Psoas muscle (tissue), 8 donors: ENCODE measurements around the gene NRAS. TPM values are rescaled to one million over a fixed set of nuclear protein-coding genes. Genes with fewer than 3 reads are reported as not detected.
A peak's percentile ranks its signal among the peaks of the same experiment; 100 is the strongest.

Source experiments
- ATAC-seq, 4 donors: fragments of 200-7000 bp; cut with Tn5 transposase; one replicate each; pipeline ENCODE4 v1.9.1; 2020; ENCODE audit warnings: moderate library complexity in 3 of 4, mild to moderate bottlenecking in 2 of 4
- DNase-seq, 2 donors: peaks; one replicate each; pipeline ENCODE4 v3.0.0-alpha.2; 2020
- H3K27ac ChIP-seq: fragments of 200-600 bp; one replicate; pipeline ENCODE4 v1.8.0; 2022
- H3K27me3 ChIP-seq, 3 donors: fragments of 200-600 bp in 1 of 3; one replicate each; pipeline versions ENCODE4 v1.6.1 to v1.8.0; 2013 to 2022; ENCODE audit warnings: low read length in 2 of 3, mild to moderate bottlenecking in 2 of 3, moderate library complexity in 1 of 3; ENCODE audit not compliant: insufficient read depth in 3 of 3
- H3K36me3 ChIP-seq, 2 donors: fragments of 200-600 bp in 1 of 2; one replicate each; pipeline versions ENCODE4 v1.6.1 to v1.8.0; 2013 to 2022; ENCODE audit warnings: low read depth in 1 of 2, mild to moderate bottlenecking in 1 of 2, moderate library complexity in 1 of 2; ENCODE audit not compliant: insufficient read depth in 1 of 2
- H3K4me1 ChIP-seq: fragments of 200-600 bp; one replicate; pipeline ENCODE4 v1.8.0; 2022
- H3K4me3 ChIP-seq: fragments of 200-600 bp; one replicate; pipeline ENCODE4 v1.8.0; 2022; ENCODE audit warnings: mild to moderate bottlenecking
- H3K9me3 ChIP-seq: fragments of 200-600 bp; one replicate; pipeline ENCODE4 v1.8.0; 2022
- CTCF ChIP-seq: fragments of 200-600 bp; IDR thresholded peaks from one replicate; pipeline ENCODE4 v1.8.0; 2022; ENCODE audit warnings: antibody characterized with exemption
- WGBS, 3 donors: extraction: QIAGEN DNeasy Blood & Tissue Kit; methylation state at CpG; one replicate each; pipeline versions ENCODE4 v1.1.6 to v1.1.7; 2013; 5-methylcytosine and 5-hydroxymethylcytosine counted together
- intact Hi-C, 2 donors: fragments of 100-400 bp; cut with DNase I; formaldehyde crosslinking; loops; one replicate each; pipeline versions ENCODE4 v1.11.0 to v1.14.2; 2022
- long read RNA-seq, 2 donors: library from polyadenylated mRNA; unstranded; transcript quantifications; one replicate each; pipeline ENCODE4 v2.0.0, GENCODE V29; 2021
- polyA plus RNA-seq, 3 donors: library from polyadenylated mRNA; stranded (reverse); fragments of 200-250 nt; gene quantifications; one replicate each; pipeline ENCODE4 v1.2.3, GENCODE V29; 2013
- total RNA-seq, 4 donors: library from RNA; stranded (reverse); fragmentation: NEBNext Ultra II Directional in 2 of 4; extraction: Animal tissue kit (Norgen Biotek cat#: 25700) in 2 of 4; gene quantifications; one replicate each; pipeline versions ENCODE4 v1.2.1 to v1.2.4, GENCODE V29; 2021 to 2023
- donor health status: healthy with polysubstance abuse.
- donor health status: DM: no; HTN: no; CAD: no; lungs with moderate emphysema.
- donor health status: Bipolar disorder and iron deficiency.
- donor health status: healthy.
- donor health status: DM: yes; HTN: yes; CAD: no.
- donor health status: DM: no; HTN: no; CAD: no.
- donor health status: DM: no; HTN: no; CAD: no.
- donor health status: DM: yes; HTN: yes; CAD: no.

NRAS gene
- 1 to 10 TPM; 3.6 to 6.6 (median 5.9) TPM for total RNA-seq
- polyA plus RNA-seq, result 10 to 100 TPM in 1 of 3 donors, 1 to 10 TPM in 2; 4.3 to 15.8 (median 5.0) TPM
- long read RNA-seq, donor 1, partial matches to known transcripts, result 0 of 1 reads
- long read RNA-seq, donor 1, other reads (novel, unspliced or antisense), result 1 of 1 reads
- long read RNA-seq, donor 2, full-length matches to known transcripts, result 4 of 9 reads
- long read RNA-seq, donor 2, partial matches to known transcripts, result 4 of 9 reads
- long read RNA-seq, donor 2, other reads (novel, unspliced or antisense), result 1 of 9 reads

GRCh38 chr1:114716304-114717170 lies at the start of gene NRAS:
TSS of gene NRAS (minus strand) at chr1:114716771. CDS start at chr1:114716160, 611 bp downstream.
- peaks cover 10 to 88% of the 10 kb centered on the region in 2 donors for H3K36me3 ChIP-seq

DNA sequence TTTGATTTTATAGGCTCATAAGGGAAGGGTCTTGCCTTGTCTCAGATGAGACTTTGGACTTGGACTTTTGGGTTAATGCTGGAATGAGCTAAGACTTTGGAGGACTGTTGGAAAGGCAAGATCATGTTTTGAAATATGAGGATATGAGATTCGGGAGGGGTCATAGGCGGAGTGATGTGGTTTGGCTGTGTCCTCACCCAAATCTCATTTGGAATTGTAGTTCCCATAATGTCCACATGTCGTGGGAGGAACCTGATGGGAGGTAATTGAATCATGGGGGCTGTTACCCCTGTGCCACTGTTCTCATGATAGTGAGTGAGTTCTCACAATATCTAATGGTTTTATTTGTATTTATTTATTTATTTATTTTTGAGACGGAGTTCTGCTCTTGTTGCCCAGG lies 48.1 kb upstream of the NRAS start:
- H3K9me3 ChIP-seq, result no peaks in the 10 kb centered on the region
- intact Hi-C loops, result no loop called here
- peaks cover 0 to 18% of the 10 kb centered on the region in 2 donors for H3K36me3 ChIP-seq
- H3K27ac ChIP-seq, result no peak overlapping the region
- TF ChIP-seq CTCF, result no peak
- no peaks in the 10 kb centered on the region for H3K27me3 ChIP-seq
- no peak overlapping the region for H3K4me3 ChIP-seq
- DNase-seq, result no peak
- ATAC-seq, result no peak
- 75 to 83% (median 82%) methylated on average over 4 of the region's 4 CpGs for WGBS, 3 donors
- no peaks in the 10 kb centered on the region for H3K4me1 ChIP-seq

More at GRCh38 chr1:114716304-114717170, at the start of gene NRAS:
- peak within 1 kb of the TSS; percentile 66 for H3K4me3 ChIP-seq
- DNase-seq (peak; percentile 95 to 96), ATAC-seq (peak; percentile 93 to 95 (median 94))
- no peaks in the 10 kb centered on the region for H3K9me3 ChIP-seq
- peak within 1 kb of the TSS; percentile 83 for H3K27ac ChIP-seq
- TF ChIP-seq CTCF, result no peak
- intact Hi-C loops, result loop anchor here in 1 of 2 donors (5.0 kb wide), 1 partner anchor 36 kb away; no protein-coding TSS in a partner anchor
- H3K27me3 ChIP-seq, result no peaks in the 10 kb centered on the region
- WGBS, 3 donors, result 1 to 8% (median 2%) methylated on average over 38 of the region's 38 CpGs
- peaks cover 26% of the 10 kb centered on the region for H3K4me1 ChIP-seq

DNA sequence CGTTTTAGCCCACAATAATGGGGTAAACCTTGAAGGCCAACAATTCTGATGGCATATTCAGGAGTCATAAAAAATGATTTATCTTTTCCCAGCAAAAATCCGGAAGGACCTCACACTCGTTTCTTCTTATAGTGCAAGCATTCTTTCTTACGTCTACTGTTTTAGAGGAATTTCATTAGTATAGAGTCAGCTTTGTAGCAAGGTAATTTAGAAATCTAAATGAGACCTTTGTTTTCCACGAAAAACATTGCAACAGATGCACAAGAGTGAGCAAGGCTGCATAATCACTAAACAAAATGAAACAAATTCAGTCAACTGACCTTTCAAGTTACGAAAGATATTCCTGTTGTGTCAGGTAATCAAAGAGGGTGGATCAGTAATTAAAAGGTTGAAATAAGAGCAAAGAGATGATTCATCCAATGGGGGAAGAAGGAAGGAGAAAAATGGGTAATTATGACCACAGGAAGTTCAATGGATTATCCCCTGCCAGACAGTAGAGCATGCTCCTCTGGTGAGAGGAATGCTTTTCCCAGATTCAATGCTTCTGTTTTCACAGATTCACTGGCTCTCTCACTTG lies 41.8 kb upstream of the NRAS start:
- no peaks in the 10 kb centered on the region for H3K9me3 ChIP-seq
- H3K4me3 ChIP-seq, result peak overlapping the region; percentile 84
- no peaks in the 10 kb centered on the region for H3K27me3 ChIP-seq
- DNase-seq, result no peak
- WGBS, 3 donors, result 28 to 30% (median 28%) methylated on average over 6 of the region's 6 CpGs
- TF ChIP-seq CTCF, result no peak
- intact Hi-C loops, result loop anchor here in 1 of 2 donors (5.0 to 10.0 kb wide), 3 partner anchors 86 to 246 kb away; partner anchors contain the start of genes BCAS2, DENND2C and TRIM33
- ATAC-seq, result no peak
- H3K27ac ChIP-seq, result peak overlapping the region; percentile 100
- H3K36me3 ChIP-seq, result no peaks in the 10 kb centered on the region
- peaks cover 18% of the 10 kb centered on the region for H3K4me1 ChIP-seq

- intact Hi-C loops, result loop anchor here (2.0 to 10.0 kb wide), 4 partner anchors 63 to 245 kb away; partner anchors contain the start of genes AMPD1 (in 1 of the 2), BCAS2 (in 1 of the 2), DENND2C (in 1 of the 2) and TRIM33 (in 1 of the 2)
- Histone ChIP-seq H3K27ac (peak within 1 kb of the TSS; percentile 100), H3K4me3 (peak within 1 kb of the TSS; percentile 84), H3K36me3 (no peaks in the 10 kb centered on the region), H3K9me3 (no peaks in the 10 kb centered on the region), H3K27me3 (no peaks in the 10 kb centered on the region), H3K4me1 (peaks cover 25% of the 10 kb centered on the region)
- WGBS, 3 donors, result 0 to 1% (median 0%) methylated on average over 50 of the region's 50 CpGs
- peak; percentile 85 to 95 (median 91) for ATAC-seq
- DNase-seq, result peak; percentile 96 to 99
- peak; percentile 55 for TF ChIP-seq CTCF
Observed at GRCh38 chr1:114757455-114758255, 41.1 kb upstream of the NRAS start, which contains the start of gene CSDE1. TSS of gene CSDE1 (minus strand) at chr1:114757984. CDS start at chr1:114739890, 18,094 bp downstream.
